UCSD-AML1 (cell line): ENCODE results near the gene ARL4D.
"Not testable (repeated sequence)": the region's sequence is repeated elsewhere in the genome, so short reads cannot be mapped to it uniquely, and the experiment has no call there.

Source experiments
- DNase-seq: peaks from one replicate; lab custom pipeline; 2025; ENCODE audit not compliant: unreplicated experiment; lab: John Stamatoyannopoulos, UW

Gene ARL4D

GRCh38 chr17:43368740-43369506 lies 29.9 kb upstream of the ARL4D start:
- DNase-seq: peak; percentile 86

GRCh38 chr17:43369986-43370385 lies 28.8 kb upstream of the ARL4D start:
- no peak for DNase-seq

DNA sequence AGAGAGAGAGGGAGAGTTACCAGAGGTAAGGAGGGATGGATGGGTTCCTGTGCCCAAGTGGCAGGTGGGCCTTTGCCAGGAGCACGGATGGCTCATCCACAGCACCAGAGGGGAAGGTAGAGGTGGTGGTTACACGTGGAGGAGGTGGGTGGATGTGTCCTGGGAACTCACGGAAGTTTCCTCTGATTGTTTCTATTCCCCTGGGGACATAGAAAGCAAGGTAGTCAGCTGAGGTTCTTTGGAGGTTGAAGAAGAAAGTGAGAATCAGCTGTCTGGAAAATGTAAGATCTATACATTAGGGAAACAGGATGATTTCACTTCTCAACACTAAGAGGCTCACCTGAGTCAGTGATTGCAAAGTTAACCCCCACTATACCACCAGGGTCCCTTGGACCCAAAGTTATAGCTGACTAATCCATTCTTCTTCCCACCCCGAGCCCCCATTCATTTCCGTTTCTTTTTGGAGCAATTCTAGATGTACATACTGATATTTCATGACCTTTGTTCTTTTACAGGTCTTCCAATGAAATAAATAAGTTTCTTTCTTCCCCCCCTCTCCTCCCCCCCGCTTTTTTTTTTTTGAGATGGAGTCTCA lies 27.5 kb upstream of the ARL4D start:
- no peak for DNase-seq

GRCh38 chr17:43372273-43372911 lies 26.4 kb upstream of the ARL4D start:
- DNase-seq: peak; percentile 42

- DNase-seq: no peak
Measured at GRCh38 chr17:43373356-43373755, 25.4 kb upstream of the ARL4D start.

- DNase-seq: not testable (repeated sequence)
Measured at GRCh38 chr17:43375915-43376314, 22.9 kb upstream of the ARL4D start.

GRCh38 chr17:43377056-43377810 lies 21.6 kb upstream of the ARL4D start:
- no peak for DNase-seq

DNA sequence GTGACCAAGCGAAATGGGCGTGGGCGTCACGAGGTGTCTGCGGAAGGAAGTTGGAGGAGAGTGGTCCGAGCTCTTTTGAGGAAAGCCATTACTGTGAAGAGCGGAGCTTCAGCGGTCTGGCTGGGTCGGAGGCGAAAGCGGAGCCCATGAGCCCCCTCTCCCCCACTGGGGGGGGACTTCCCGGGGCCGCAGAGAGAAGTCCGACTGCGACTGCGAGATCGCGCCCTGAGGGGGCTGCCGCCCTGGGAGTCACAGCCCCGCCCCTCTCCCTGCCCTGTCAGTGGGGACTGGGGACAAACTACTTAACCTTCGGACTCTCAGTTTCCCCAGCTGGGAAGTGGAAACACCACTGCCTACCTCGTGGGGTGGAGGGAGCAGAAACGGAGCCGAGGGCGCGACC lies 20.0 kb upstream of the ARL4D start:
- no peak for DNase-seq

- no peak for DNase-seq
Measured at GRCh38 chr17:43380307-43380706, 18.5 kb upstream of the ARL4D start.

DNA sequence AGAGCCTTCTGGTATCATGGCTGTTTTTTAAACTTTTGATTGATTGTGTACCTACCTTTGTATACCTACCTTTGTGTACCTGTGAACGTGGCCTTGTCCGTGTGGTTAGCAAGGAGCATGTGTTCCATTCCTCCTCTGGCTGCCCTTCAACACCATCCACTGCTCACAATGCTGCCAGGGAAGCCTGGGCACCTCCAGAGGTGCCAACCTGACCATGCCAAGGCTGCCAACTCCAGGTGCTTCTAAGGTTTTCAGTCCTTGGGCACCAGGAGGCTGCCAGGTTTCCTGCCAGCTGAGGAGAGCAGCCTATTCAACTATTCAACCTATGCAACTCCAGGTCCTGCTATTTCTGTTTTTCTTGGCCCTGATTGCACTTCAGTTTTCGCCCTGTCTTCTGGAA lies 17.6 kb upstream of the ARL4D start:
- no peak for DNase-seq

DNA sequence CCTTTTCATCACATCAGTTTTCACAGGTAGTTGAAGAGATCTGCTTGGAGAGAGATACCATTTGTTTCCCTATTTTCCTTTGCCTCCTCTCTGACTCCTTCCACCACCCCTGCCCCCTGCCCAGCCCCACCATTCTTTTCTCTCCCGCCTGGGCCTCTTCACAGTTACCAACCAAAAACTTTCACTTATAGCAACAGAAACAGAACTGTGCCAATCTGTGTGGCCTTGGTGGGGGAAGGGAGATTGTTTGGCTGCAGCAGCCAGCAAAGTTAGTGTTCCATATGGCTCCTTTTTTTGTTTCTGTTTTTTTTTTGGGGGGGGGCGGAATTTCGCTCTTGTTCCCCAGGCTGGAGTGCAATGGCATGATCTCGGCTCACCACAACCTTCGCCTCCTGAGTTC lies 17.2 kb upstream of the ARL4D start:
- DNase-seq: no peak

DNA sequence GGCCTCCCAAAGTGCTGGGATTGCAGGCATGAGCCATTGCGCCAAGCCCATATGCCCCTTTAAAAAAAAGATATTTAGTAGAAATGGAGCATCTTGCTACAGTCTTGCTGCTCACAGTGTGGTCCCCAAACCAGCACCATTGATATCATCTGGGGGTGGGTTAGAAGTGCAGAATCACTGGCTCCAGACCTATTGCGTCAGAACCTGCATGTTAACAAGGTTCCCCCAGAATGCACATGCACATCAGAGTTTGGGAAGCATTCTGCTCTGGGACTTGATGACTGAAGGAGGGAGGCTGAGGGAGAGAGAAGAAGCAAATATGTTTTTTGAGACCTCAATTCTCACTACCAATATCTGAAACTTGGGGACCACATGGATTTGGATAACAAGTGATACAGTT lies 16.0 kb upstream of the ARL4D start:
- DNase-seq: no peak

DNA sequence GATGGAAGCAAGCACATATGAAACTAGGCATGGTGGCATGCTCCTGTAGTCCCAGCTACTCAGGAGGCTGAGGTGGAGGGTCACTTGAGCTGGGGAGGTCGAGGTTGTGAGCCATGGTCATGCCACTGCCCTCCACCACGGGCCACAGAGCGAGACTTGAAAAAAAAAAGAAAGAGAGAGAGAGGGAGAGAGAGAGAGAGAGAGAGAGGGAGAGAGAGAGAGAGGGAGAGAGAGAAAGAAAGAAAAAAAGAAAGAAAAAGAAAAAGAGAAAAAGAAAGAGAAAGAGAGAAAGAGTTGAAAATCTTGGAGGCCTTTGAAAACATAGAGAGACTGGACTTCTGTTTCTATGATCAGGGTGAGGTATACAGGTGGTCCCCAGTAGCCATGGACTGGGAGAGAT lies 15.4 kb upstream of the ARL4D start:
- no peak for DNase-seq

GRCh38 chr17:43383826-43384475 lies 14.8 kb upstream of the ARL4D start:
- DNase-seq: no peak

GRCh38 chr17:43384476-43384862 lies 14.3 kb upstream of the ARL4D start:
- no peak for DNase-seq

- no peak for DNase-seq
Measured at GRCh38 chr17:43385046-43385831, 13.6 kb upstream of the ARL4D start.

- DNase-seq: peak; percentile 91
Measured at GRCh38 chr17:43388359-43389045, 10.3 kb upstream of the ARL4D start.

DNA sequence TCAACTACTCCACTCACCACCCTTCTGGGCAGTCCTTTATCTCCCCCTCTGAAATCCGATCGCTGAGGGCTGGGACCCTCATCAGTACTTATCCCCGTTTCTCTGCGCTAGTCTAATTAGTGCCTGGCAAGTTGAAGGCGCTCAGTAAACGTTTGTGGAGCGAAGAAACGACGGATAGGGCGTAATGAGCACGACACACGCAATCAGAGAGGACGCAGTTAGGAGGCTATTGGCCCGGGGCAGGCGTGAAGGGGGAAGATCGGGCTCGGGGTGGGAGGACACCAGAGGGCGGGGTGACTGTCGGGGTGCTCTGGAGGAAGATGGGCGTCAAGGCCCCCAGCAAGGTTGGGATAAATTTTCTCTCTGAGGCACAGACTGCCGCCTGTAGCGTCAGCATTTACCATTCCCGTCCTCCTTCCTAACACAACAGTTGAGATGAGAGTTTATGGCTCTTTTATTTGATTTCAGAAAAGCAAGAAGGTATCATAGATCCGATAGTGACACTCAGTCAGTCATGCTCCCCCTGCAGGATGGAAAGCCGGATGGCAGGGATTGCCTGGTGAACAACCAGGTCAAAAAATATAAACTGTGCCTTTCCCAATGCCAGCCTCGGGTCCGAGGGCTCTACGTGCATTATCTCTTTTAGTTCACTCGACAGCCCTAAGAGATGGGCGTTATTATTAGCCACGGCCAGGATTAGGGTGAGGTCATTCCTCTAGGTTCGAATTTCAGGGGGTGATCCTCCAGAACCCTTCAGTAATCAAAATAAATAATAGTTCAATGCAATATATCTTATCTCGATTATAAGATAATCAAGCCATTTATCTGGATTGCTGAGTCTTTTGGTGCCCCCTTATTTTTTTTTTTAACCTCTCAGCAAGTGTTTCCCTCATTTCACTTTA lies 9.5 kb upstream of the ARL4D start:
- DNase-seq: peak; percentile 79

GRCh38 chr17:43392397-43392796 lies 6.4 kb upstream of the ARL4D start:
- no peak for DNase-seq
